ENCODE measurements around the gene JAG1.

DNA sequence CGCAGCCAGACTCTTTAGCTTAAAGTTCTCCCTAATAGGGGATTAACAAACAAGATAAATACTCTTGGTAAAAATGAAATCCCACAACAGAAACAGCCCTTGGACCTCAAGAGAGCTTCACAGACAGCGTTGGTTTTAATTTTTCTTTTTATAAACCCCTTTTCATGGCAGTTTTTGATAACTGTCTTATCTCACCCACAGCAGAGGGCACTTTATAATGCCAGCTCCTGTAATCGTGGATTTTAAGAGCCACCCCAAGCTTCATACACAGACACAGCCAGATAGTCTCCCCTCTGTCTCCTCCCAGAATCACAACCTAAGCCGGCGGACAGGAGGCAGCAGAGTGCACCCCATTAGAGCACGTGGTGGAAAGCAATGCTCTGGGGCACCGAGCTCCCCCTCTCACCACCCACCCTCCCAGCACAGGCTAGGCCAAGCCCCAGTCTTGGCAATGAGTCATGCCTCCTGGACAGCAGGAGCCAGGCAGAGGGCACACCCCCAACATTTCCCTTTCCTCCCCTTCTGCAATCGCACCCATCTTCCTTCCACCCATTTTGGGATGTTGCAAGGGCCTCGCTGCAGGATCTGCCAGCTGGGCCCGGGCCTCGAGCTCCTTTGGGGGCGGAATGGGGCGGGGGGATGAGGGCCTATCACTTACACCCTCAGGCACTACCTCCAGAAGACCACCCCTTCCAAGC, 2.4 kb downstream of the JAG1 start:
- TF ChIP-seq, protein P1, sequence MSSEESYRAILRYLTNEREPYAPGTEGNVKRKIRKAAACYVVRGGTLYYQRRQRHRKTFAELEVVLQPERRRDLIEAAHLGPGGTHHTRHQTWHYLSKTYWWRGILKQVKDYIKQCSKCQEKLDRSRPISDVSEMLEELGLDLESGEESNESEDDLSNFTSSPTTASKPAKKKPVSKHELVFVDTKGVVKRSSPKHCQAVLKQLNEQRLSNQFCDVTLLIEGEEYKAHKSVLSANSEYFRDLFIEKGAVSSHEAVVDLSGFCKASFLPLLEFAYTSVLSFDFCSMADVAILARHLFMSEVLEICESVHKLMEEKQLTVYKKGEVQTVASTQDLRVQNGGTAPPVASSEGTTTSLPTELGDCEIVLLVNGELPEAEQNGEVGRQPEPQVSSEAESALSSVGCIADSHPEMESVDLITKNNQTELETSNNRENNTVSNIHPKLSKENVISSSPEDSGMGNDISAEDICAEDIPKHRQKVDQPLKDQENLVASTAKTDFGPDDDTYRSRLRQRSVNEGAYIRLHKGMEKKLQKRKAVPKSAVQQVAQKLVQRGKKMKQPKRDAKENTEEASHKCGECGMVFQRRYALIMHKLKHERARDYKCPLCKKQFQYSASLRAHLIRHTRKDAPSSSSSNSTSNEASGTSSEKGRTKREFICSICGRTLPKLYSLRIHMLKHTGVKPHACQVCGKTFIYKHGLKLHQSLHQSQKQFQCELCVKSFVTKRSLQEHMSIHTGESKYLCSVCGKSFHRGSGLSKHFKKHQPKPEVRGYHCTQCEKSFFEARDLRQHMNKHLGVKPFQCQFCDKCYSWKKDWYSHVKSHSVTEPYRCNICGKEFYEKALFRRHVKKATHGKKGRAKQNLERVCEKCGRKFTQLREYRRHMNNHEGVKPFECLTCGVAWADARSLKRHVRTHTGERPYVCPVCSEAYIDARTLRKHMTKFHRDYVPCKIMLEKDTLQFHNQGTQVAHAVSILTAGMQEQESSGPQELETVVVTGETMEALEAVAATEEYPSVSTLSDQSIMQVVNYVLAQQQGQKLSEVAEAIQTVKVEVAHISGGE (tag by site-specific recombination; conservative IDR thresholded peaks at IDR 0.05; ENCODE audit: low read depth) = no peak
- TF ChIP-seq, protein P2, sequence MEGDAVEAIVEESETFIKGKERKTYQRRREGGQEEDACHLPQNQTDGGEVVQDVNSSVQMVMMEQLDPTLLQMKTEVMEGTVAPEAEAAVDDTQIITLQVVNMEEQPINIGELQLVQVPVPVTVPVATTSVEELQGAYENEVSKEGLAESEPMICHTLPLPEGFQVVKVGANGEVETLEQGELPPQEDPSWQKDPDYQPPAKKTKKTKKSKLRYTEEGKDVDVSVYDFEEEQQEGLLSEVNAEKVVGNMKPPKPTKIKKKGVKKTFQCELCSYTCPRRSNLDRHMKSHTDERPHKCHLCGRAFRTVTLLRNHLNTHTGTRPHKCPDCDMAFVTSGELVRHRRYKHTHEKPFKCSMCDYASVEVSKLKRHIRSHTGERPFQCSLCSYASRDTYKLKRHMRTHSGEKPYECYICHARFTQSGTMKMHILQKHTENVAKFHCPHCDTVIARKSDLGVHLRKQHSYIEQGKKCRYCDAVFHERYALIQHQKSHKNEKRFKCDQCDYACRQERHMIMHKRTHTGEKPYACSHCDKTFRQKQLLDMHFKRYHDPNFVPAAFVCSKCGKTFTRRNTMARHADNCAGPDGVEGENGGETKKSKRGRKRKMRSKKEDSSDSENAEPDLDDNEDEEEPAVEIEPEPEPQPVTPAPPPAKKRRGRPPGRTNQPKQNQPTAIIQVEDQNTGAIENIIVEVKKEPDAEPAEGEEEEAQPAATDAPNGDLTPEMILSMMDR (tag by site-specific recombination; IDR thresholded peaks at IDR 0.05) = peak; percentile 65
- TF ChIP-seq, protein P3, sequence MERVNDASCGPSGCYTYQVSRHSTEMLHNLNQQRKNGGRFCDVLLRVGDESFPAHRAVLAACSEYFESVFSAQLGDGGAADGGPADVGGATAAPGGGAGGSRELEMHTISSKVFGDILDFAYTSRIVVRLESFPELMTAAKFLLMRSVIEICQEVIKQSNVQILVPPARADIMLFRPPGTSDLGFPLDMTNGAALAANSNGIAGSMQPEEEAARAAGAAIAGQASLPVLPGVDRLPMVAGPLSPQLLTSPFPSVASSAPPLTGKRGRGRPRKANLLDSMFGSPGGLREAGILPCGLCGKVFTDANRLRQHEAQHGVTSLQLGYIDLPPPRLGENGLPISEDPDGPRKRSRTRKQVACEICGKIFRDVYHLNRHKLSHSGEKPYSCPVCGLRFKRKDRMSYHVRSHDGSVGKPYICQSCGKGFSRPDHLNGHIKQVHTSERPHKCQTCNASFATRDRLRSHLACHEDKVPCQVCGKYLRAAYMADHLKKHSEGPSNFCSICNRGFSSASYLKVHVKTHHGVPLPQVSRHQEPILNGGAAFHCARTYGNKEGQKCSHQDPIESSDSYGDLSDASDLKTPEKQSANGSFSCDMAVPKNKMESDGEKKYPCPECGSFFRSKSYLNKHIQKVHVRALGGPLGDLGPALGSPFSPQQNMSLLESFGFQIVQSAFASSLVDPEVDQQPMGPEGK (tag by site-specific recombination; IDR thresholded peaks at IDR 0.05) = peak; percentile 65
- TF ChIP-seq RBAK (tag by site-specific recombination; IDR thresholded peaks at IDR 0.05) = no peak
- TF ChIP-seq SP7 (tag by site-specific recombination; IDR thresholded peaks at IDR 0.05) = peak; percentile 39; the same call in 1 of the 2 replicates
- TF ChIP-seq, protein P4, sequence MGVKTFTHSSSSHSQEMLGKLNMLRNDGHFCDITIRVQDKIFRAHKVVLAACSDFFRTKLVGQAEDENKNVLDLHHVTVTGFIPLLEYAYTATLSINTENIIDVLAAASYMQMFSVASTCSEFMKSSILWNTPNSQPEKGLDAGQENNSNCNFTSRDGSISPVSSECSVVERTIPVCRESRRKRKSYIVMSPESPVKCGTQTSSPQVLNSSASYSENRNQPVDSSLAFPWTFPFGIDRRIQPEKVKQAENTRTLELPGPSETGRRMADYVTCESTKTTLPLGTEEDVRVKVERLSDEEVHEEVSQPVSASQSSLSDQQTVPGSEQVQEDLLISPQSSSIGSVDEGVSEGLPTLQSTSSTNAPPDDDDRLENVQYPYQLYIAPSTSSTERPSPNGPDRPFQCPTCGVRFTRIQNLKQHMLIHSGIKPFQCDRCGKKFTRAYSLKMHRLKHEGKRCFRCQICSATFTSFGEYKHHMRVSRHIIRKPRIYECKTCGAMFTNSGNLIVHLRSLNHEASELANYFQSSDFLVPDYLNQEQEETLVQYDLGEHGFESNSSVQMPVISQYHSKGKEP (tag by site-specific recombination; IDR thresholded peaks at IDR 0.05) = no peak
- TF ChIP-seq SP3 (tag by site-specific recombination; IDR thresholded peaks at IDR 0.05) = peak; percentile 77; the same call in 1 of the 2 replicates
- no peak for TF ChIP-seq ZNF16 (tag by site-specific recombination; IDR thresholded peaks at IDR 0.05; ENCODE audit: low read depth)
- TF ChIP-seq, protein P5, sequence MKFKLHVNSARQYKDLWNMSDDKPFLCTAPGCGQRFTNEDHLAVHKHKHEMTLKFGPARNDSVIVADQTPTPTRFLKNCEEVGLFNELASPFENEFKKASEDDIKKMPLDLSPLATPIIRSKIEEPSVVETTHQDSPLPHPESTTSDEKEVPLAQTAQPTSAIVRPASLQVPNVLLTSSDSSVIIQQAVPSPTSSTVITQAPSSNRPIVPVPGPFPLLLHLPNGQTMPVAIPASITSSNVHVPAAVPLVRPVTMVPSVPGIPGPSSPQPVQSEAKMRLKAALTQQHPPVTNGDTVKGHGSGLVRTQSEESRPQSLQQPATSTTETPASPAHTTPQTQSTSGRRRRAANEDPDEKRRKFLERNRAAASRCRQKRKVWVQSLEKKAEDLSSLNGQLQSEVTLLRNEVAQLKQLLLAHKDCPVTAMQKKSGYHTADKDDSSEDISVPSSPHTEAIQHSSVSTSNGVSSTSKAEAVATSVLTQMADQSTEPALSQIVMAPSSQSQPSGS (tag by site-specific recombination; IDR thresholded peaks at IDR 0.05; ENCODE audit: low read depth) = no peak

Data from HEK293 (cell line).